Renal cortex interstitium (tissue), 11 donors: ENCODE results near the gene ZBTB25. TPM values are rescaled to one million over a fixed set of nuclear protein-coding genes. Genes with fewer than 3 reads are reported as not detected.

ENCODE experiments used
- DNase-seq, 11 donors: peaks; one replicate each; pipeline ENCODE4 v3.0.0-alpha.2; 2013; ENCODE audit warnings: low read depth in 9 of 11, low spot score in 4 of 11; ENCODE audit errors: extremely low read depth in 1 of 11
- polyA plus RNA-seq, 3 donors: library from polyadenylated mRNA; unstranded; fragments of 120-200 nt; gene quantifications; one replicate each; pipeline ENCODE4 v1.2.1, GENCODE V29; 2013; ENCODE audit not compliant: insufficient read length in 3 of 3

ZBTB25 gene
- polyA plus RNA-seq, 3 donors: 7.0 to 14.4 (median 8.5) TPM

GRCh38 chr14:64500088-64500487 lies 3.5 kb downstream of the ZBTB25 start:
- no peak for DNase-seq

GRCh38 chr14:64496764-64497163 lies 6.9 kb downstream of the ZBTB25 start:
- no peak for DNase-seq

GRCh38 chr14:64495252-64495651 lies 8.4 kb downstream of the ZBTB25 start:
- no peak for DNase-seq

GRCh38 chr14:64493455-64493854 lies 10.2 kb downstream of the ZBTB25 start:
- DNase-seq: no peak

- no peak for DNase-seq
Measured at GRCh38 chr14:64491637-64492036, 12.0 kb downstream of the ZBTB25 start.

- DNase-seq: no peak
Measured at GRCh38 chr14:64488590-64489099, 15.0 kb downstream of the ZBTB25 start.

GRCh38 chr14:64478634-64479250 lies 24.9 kb downstream of the ZBTB25 start:
- DNase-seq: no peak

- no peak for DNase-seq
Measured at GRCh38 chr14:64476438-64476837, 27.2 kb downstream of the ZBTB25 start.

GRCh38 chr14:64475585-64476273 lies 27.9 kb downstream of the ZBTB25 start:
- no peak for DNase-seq

GRCh38 chr14:64474698-64475097 lies 28.9 kb downstream of the ZBTB25 start:
- DNase-seq: no peak

- no peak for DNase-seq
Measured at GRCh38 chr14:64474041-64474440, 29.6 kb downstream of the ZBTB25 start.

- DNase-seq: no peak
Measured at GRCh38 chr14:64468451-64468850, 35.2 kb downstream of the ZBTB25 start.

- DNase-seq: no peak
Measured at GRCh38 chr14:64467566-64467965, 36.1 kb downstream of the ZBTB25 start.

- no peak for DNase-seq
Measured at GRCh38 chr14:64467101-64467500, 36.5 kb downstream of the ZBTB25 start.

GRCh38 chr14:64465831-64466554 lies 37.6 kb downstream of the ZBTB25 start:
- DNase-seq: peak in 7 of 11 donors; percentile 27 to 50 (median 39)

GRCh38 chr14:64465191-64465822 lies 38.3 kb downstream of the ZBTB25 start, which contains the start of gene AKAP5:
AKAP5 (plus strand) TSS chr14:64465499; CDS start chr14:64468395, 2,896 bp downstream.
- peak in 8 of 11 donors; percentile 36 to 71 (median 62) for DNase-seq

- no peak for DNase-seq
Measured at GRCh38 chr14:64464651-64465050, 39.0 kb downstream of the ZBTB25 start.

- DNase-seq: no peak
Measured at GRCh38 chr14:64463873-64464272, 39.8 kb downstream of the ZBTB25 start.

GRCh38 chr14:64463195-64463594 lies 40.4 kb downstream of the ZBTB25 start:
- no peak for DNase-seq
